GM12892 (cell line): ENCODE measurements around the gene GOLGA8N.
"Not testable (repeated sequence)": the region's sequence is repeated elsewhere in the genome, so short reads cannot be mapped to it uniquely, and the experiment has no call there.

Source experiments
- POLR2A ChIP-seq: IDR thresholded peaks from 2 replicates; pipeline ENCODE4 v1.6.1; 2011; ENCODE audit warnings: low read depth, low read length, control low read depth
- POLR2AphosphoS5 ChIP-seq: IDR thresholded peaks from 2 replicates; pipeline ENCODE4 v1.6.1; 2011; ENCODE audit warnings: low read depth, low read length, control low read depth

DNA sequence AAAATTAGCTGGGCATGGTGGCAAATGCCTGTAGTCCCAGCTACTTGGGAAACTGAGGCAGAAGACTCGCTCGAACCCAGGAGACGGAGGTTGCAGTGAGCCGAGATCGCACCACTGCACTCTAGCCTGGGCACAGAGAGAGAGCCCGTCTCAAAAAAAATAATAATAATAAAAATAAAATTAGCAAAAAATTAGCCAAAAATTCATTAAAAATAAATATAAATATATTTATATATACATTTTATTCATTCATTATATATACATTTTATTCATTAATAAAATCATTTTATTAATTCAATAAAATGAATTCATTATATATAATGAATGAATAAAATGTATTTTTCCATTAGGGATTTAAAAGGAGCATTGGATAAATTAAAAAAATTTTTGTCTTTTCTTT, 31.1 kb upstream of the GOLGA8N start:
- TF ChIP-seq POLR2AphosphoS5, POLR2A: not testable (repeated sequence)
